GM23338 (cell line): ENCODE data around the gene PPP2R5B.

ENCODE experiments used
- CTCF ChIP-seq, 2 experiments: fragments of 200-600 bp in 1 of 2; sonication (generic) in 1 of 2; conservative IDR thresholded peaks; 2 replicates each; pipeline versions ENCODE4 v1.5.1 to v1.6.1; 2016 to 2017; ENCODE audit warnings: antibody characterized with exemption in 2 of 2, low read depth in 2 of 2, mild to moderate bottlenecking in 2 of 2, moderate library complexity in 1 of 2
- EZH2 ChIP-seq: fragments of 200-600 bp; sonication (generic); IDR thresholded peaks from one replicate; pipeline ENCODE4 v1.8.0; 2017; ENCODE audit warnings: antibody characterized with exemption, mild to moderate bottlenecking, low read depth; ENCODE audit not compliant: unreplicated experiment
- EZH2phosphoT487 ChIP-seq: fragments of 200-600 bp; sonication (generic); IDR thresholded peaks from one replicate; pipeline ENCODE4 v1.8.1; 2018; ENCODE audit warnings: antibody characterized with exemption; ENCODE audit not compliant: unreplicated experiment
- JUNB ChIP-seq: IDR thresholded peaks from one replicate; pipeline ENCODE4 v1.6.1; 2016; ENCODE audit warnings: antibody characterized with exemption; ENCODE audit not compliant: unreplicated experiment
- POLR2AphosphoS5 ChIP-seq: IDR thresholded peaks from 2 replicates; pipeline ENCODE4 v1.6.1; 2016; ENCODE audit warnings: antibody characterized with exemption, low read depth
- REST ChIP-seq: IDR thresholded peaks from one replicate; pipeline ENCODE4 v1.6.1; 2018; ENCODE audit warnings: antibody characterized with exemption; ENCODE audit not compliant: unreplicated experiment
- ZNF114 ChIP-seq: fragments of 250-450 bp; sonication (Bioruptor Pico); IDR thresholded peaks from 2 replicates; pipeline ENCODE4 v1.5.0; 2020; ENCODE audit warnings: mild to moderate bottlenecking, moderate library complexity
- TF ChIP-seq, protein P1 (sequence below): IDR thresholded peaks from 2 replicates; pipeline ENCODE4 v1.6.1; 2016; ENCODE audit warnings: antibody characterized with exemption

- TF ChIP-seq CTCF (conservative IDR thresholded peaks at IDR 0.05; ENCODE audit: low read depth in 2 of 2) (0 out of 4 replicates have a peak, but pooled peaks of 1 of the 2 experiments have one; percentile 9), EZH2 (no peak), REST (no peak), POLR2AphosphoS5 (no peak), ZNF114 (no peak), EZH2phosphoT487 (no peak), JUNB (no peak)
- TF ChIP-seq, protein P1, sequence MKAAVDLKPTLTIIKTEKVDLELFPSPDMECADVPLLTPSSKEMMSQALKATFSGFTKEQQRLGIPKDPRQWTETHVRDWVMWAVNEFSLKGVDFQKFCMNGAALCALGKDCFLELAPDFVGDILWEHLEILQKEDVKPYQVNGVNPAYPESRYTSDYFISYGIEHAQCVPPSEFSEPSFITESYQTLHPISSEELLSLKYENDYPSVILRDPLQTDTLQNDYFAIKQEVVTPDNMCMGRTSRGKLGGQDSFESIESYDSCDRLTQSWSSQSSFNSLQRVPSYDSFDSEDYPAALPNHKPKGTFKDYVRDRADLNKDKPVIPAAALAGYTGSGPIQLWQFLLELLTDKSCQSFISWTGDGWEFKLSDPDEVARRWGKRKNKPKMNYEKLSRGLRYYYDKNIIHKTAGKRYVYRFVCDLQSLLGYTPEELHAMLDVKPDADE, result no peak
Observed at GRCh38 chr11:64935359-64936081, 11.0 kb downstream of the PPP2R5B start, which contains the start of gene GPHA2.
